GM23248 (cell line): ENCODE results near the gene TNRC6C. TPM values are rescaled to one million over a fixed set of nuclear protein-coding genes. Genes with fewer than 3 reads are reported as not detected.
"Not testable (repeated sequence)": the region's sequence is repeated elsewhere in the genome, so short reads cannot be mapped to it uniquely, and the experiment has no call there.

ENCODE experiments used
- DNase-seq: peaks from one replicate; pipeline ENCODE4 v3.0.0-alpha.2; 2015
- H2AFZ ChIP-seq: fragments of 200-600 bp; sonication (generic); 2 replicates; pipeline ENCODE4 v1.6.1; 2016; ENCODE audit warnings: antibody characterized with exemption
- H3F3A ChIP-seq: fragments of 200-600 bp; sonication (generic); 2 replicates; pipeline ENCODE4 v1.6.1; 2016; ENCODE audit warnings: mild to moderate bottlenecking, antibody characterized with exemption, mixed run types; ENCODE audit not compliant: insufficient read depth
- H3K27ac ChIP-seq: fragments of 200-600 bp; sonication (generic); 2 replicates; pipeline ENCODE4 v1.5.1; 2016; ENCODE audit warnings: mild to moderate bottlenecking
- H3K27me3 ChIP-seq: fragments of 200-600 bp; sonication (generic); replicated peaks from 2 replicates; pipeline ENCODE4 v1.6.1; 2016; ENCODE audit warnings: mild to moderate bottlenecking; ENCODE audit not compliant: insufficient read depth
- H3K36me3 ChIP-seq: fragments of 200-600 bp; sonication (generic); 2 replicates; pipeline ENCODE4 v1.6.1; 2016; ENCODE audit warnings: low read depth, mild to moderate bottlenecking
- H3K4me1 ChIP-seq: fragments of 200-600 bp; sonication (generic); 2 replicates; pipeline ENCODE4 v1.6.1; 2016; ENCODE audit warnings: mild to moderate bottlenecking; ENCODE audit not compliant: insufficient read depth
- H3K4me2 ChIP-seq: fragments of 200-600 bp; sonication (generic); one replicate; pipeline ENCODE4 v1.6.1; 2016; ENCODE audit warnings: mild to moderate bottlenecking; ENCODE audit not compliant: unreplicated experiment
- H3K4me3 ChIP-seq: fragments of 200-600 bp; sonication (generic); 2 replicates; pipeline ENCODE4 v1.5.1; 2016; ENCODE audit warnings: mild to moderate bottlenecking
- H3K79me2 ChIP-seq: fragments of 200-600 bp; sonication (generic); 2 replicates; pipeline ENCODE4 v1.6.1; 2016; ENCODE audit warnings: mild to moderate bottlenecking; ENCODE audit not compliant: insufficient read depth
- H3K9ac ChIP-seq: fragments of 200-600 bp; sonication (generic); 2 replicates; pipeline ENCODE4 v1.6.1; 2016; ENCODE audit warnings: mild to moderate bottlenecking
- H3K9me2 ChIP-seq: fragments of 200-600 bp; sonication (generic); 2 replicates; pipeline ENCODE4 v1.6.1; 2016; ENCODE audit warnings: mixed run types, mild to moderate bottlenecking, moderate library complexity; ENCODE audit not compliant: insufficient read depth
- H3K9me3 ChIP-seq: fragments of 200-600 bp; sonication (generic); one replicate; pipeline ENCODE4 v1.6.1; 2017; ENCODE audit warnings: low read depth
- H4K20me1 ChIP-seq: fragments of 200-600 bp; sonication (generic); 2 replicates; pipeline ENCODE4 v1.6.0; 2016; ENCODE audit not compliant: insufficient read depth
- EZH2 ChIP-seq: fragments of 200-600 bp; sonication (generic); IDR thresholded peaks from 2 replicates; pipeline ENCODE4 v1.6.1; 2018; ENCODE audit warnings: antibody characterized with exemption, mild to moderate bottlenecking; ENCODE audit not compliant: insufficient read depth, poor library complexity, severe bottlenecking
- EZH2phosphoT487 ChIP-seq: fragments of 200-600 bp; sonication (generic); IDR thresholded peaks from 2 replicates; pipeline ENCODE4 v1.6.1; 2018; ENCODE audit warnings: antibody characterized with exemption, moderate library complexity, mild to moderate bottlenecking, low read depth; ENCODE audit not compliant: insufficient read depth
- WGBS, 2 experiments: methylation state at CpG; one replicate each; pipeline ENCODE4 v1.1.6; 2015 to 2017; ENCODE audit warnings: low lambda C conversion rate in 2 of 2, low coverage in 1 of 2; ENCODE audit errors: missing lambda C conversion rate in 2 of 2; 5-methylcytosine and 5-hydroxymethylcytosine counted together
- in situ Hi-C: fragments of 300-500 bp; cut with MboI; formaldehyde crosslinking; loops from 2 replicates; pipeline ENCODE4 v1.15.0; 2020
- polyA plus RNA-seq: library from polyadenylated mRNA; unstranded; fragments of >200 nt; fragmentation: Nextera tagmentation; extraction: Ambion mirVana; gene quantifications from 2 replicates; pipeline ENCODE4 v1.2.1, GENCODE V29; 2016
- total RNA-seq: library from RNA; depleted of rRNA; stranded (reverse); fragments of >200 nt; shearing (Covaris generic); gene quantifications from 2 replicates; pipeline ENCODE4 v1.2.3, GENCODE V29; 2014

The TNRC6C gene
- total and polyA plus RNA-seq, 2 experiments from 2014 or later = 2.3 TPM

DNA sequence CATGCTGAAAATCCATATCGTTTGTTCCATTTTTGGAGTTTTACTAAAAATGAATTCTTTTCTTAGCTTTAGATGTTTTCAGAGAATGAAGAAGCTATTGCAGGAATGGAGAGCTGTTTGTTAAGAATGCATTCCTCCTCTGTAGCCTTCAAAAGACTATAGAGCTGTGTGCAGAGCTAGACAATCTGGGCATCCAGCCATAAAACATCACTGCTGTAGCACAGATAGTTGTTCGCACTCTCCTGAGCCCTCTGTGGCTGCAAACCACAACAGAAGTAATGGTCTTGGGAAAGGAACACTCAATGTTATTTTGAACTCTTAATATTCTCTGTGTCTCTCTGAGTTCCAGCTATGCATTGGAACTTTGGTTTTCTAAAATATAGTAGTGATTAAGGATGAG is 4.9 kb downstream of the TNRC6C start:
- peaks cover 7% of the 10 kb centered on the region; the same call in 1 of the 2 replicates for H4K20me1 ChIP-seq
- H3K79me2 ChIP-seq = peaks cover 77% of the 10 kb centered on the region
- WGBS, 2 experiments = 43 to 52% methylated on average over 2 of the region's 2 CpGs

DNA sequence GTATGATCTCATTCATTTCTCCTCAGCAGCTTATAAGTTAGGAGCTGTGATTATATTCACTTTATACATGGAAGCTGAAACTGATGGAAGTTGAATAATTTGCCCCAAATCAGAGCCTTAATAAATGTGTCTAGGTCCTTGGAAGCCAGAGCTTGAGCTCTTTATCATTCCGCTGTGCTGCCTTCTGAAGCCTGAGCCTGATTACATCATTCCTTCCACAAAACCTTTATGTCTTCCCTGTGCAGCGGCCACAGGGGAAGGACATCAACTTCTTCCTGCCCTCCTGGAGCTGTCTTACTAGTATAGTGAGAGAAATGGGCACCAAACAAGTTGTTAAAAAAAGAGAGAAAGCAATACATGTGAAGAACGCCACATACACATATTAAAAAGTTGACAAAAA is 6.8 kb downstream of the TNRC6C start:
- H3K4me1 ChIP-seq = peaks cover 11% of the 10 kb centered on the region
- no peak overlapping the region for H2AFZ ChIP-seq
- no peak overlapping the region for H3K9ac ChIP-seq
- peaks cover 84% of the 10 kb centered on the region for H3K79me2 ChIP-seq
- H3K9me3 ChIP-seq = no peaks in the 10 kb centered on the region
- no peak overlapping the region for H3K4me2 ChIP-seq
- TF ChIP-seq EZH2phosphoT487 = no peak
- TF ChIP-seq EZH2 = no peak
- no peaks in the 10 kb centered on the region for H3K27me3 ChIP-seq
- H4K20me1 ChIP-seq = peaks cover 7% of the 10 kb centered on the region; the same call in 1 of the 2 replicates
- H3K9me2 ChIP-seq = no peaks in the 10 kb centered on the region
- 92 to 94% methylated on average over 3 of the region's 3 CpGs for WGBS, 2 experiments
- H3K36me3 ChIP-seq = no peaks in the 10 kb centered on the region
- no peak overlapping the region for H3K27ac ChIP-seq
- no peak for DNase-seq
- in situ Hi-C loops = no loop called here
- H3K4me3 ChIP-seq = no peak overlapping the region
- H3F3A ChIP-seq = peaks cover 18% of the 10 kb centered on the region

More for the DNA sequence above, 4.9 kb downstream of the TNRC6C start:
- no peak for TF ChIP-seq EZH2
- TF ChIP-seq EZH2phosphoT487 = 0 out of 2 replicates have a peak, but pooled peaks have one; percentile 70
- DNase-seq = peak; percentile 91
- Histone ChIP-seq H3K27me3 (no peaks in the 10 kb centered on the region), H3K36me3 (no peaks in the 10 kb centered on the region), H3K9me3 (no peaks in the 10 kb centered on the region), H3K4me3 (no peak overlapping the region), H3K9ac (no peak overlapping the region), H2AFZ (no peak overlapping the region), H3K9me2 (no peaks in the 10 kb centered on the region), H3F3A (peaks cover 18% of the 10 kb centered on the region), H3K4me1 (peaks cover 17% of the 10 kb centered on the region), H3K27ac (no peak overlapping the region), H3K4me2 (peak overlapping the region; percentile 8)
- in situ Hi-C loops = no loop called here

DNA sequence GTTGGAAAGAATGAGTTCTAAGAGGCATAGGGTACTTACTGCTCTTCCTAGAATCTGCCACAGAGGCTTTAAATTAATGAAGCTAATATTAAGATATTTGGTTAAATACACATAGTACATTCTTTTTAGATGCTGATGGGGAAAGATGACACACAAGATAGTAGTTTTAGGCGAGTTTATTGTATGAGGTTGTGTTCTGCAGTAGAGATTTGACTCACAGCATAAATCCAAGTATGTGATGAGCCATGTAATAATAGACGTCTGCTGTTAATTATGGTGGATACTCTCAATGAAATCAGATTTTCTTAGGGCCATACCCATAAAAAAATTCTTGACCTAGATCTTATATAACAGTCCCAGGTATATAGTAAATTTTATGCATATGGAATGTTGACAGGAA is 8.0 kb downstream of the TNRC6C start:
- H3K79me2 ChIP-seq = peaks cover 81% of the 10 kb centered on the region
- no peak overlapping the region for H3K27ac ChIP-seq
- H4K20me1 ChIP-seq = peaks cover 7% of the 10 kb centered on the region; the same call in 1 of the 2 replicates

DNA sequence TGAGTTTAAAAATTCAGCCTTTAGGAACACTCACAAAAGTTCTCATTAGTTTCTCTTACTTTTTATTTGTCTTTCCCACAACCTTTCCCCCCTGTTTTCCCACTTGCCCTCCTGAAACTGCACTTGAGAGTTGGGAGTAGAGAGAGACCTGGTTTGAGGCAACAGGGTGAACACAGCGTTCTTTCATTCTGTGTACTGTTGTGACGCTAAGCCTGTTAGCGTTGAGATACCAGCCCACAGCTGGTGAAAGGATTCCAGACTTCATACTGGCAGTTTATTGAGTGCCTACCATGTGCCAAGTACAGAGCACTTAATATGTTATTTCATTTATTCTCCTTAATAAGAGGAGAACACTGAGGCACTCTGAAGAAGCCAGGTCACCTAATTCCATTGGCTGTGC is 10.3 kb downstream of the TNRC6C start:
- Histone ChIP-seq H3K79me2 (peaks cover 73% of the 10 kb centered on the region), H3K9me3 (no peaks in the 10 kb centered on the region), H3K27ac (no peak overlapping the region), H3K27me3 (no peaks in the 10 kb centered on the region), H3K36me3 (no peaks in the 10 kb centered on the region), H3K9ac (no peak overlapping the region), H2AFZ (no peak overlapping the region), H4K20me1 (no peaks in the 10 kb centered on the region), H3K4me1 (peaks cover 2% of the 10 kb centered on the region), H3K4me3 (no peak overlapping the region), H3K4me2 (no peak overlapping the region), H3F3A (peaks cover 5% of the 10 kb centered on the region), H3K9me2 (no peaks in the 10 kb centered on the region)
- in situ Hi-C loops = no loop called here
- DNase-seq = no peak
- WGBS, 2 experiments = 94 to 100% methylated on average over 3 of the region's 3 CpGs
- TF ChIP-seq EZH2phosphoT487 (no peak), EZH2 (no peak)

More for the DNA sequence above, 8.0 kb downstream of the TNRC6C start:
- Histone ChIP-seq H3K9me3 (no peaks in the 10 kb centered on the region), H3K27me3 (no peaks in the 10 kb centered on the region), H3K9ac (no peak overlapping the region), H3K4me3 (no peak overlapping the region), H3F3A (peaks cover 18% of the 10 kb centered on the region), H3K4me2 (no peak overlapping the region), H2AFZ (no peak overlapping the region), H3K4me1 (peaks cover 11% of the 10 kb centered on the region), H3K36me3 (no peaks in the 10 kb centered on the region), H3K9me2 (no peaks in the 10 kb centered on the region)
- TF ChIP-seq EZH2 (no peak), EZH2phosphoT487 (no peak)
- in situ Hi-C loops = no loop called here
- WGBS, 2 experiments = 42 to 52% methylated on average over 2 of the region's 2 CpGs
- DNase-seq = peak; percentile 12

GRCh38 chr17:77972271-77972670 is 13.8 kb downstream of the TNRC6C start:
- in situ Hi-C loops = not testable (repeated sequence)

More at GRCh38 chr17:77972271-77972670, 13.8 kb downstream of the TNRC6C start:
- H3K27ac ChIP-seq, H2AFZ ChIP-seq, H3K9me2 ChIP-seq, H3K4me2 ChIP-seq, H3K9me3 ChIP-seq, H3F3A ChIP-seq, H4K20me1 ChIP-seq, H3K27me3 ChIP-seq, H3K9ac ChIP-seq, H3K4me3 ChIP-seq, H3K36me3 ChIP-seq, H3K4me1 ChIP-seq, DNase-seq: not testable (repeated sequence)
- 95 to 99% methylated on average over 3 of the region's 3 CpGs for WGBS, 2 experiments
- H3K79me2 ChIP-seq = peaks cover 48% of the 10 kb centered on the region
